Gastroesophageal sphincter (tissue), 3 donors: Measurements from ENCODE around the gene BPIFB6.

Experiments
- CTCF ChIP-seq, 4 experiments: fragments of 200-600 bp in 2 of 4; fragments of 450-650 bp in 2 of 4; sonication (generic) in 1 of 4; IDR thresholded peaks; one replicate each; pipeline ENCODE4 v1.5.1; 2017 to 2019; ENCODE audit warnings: antibody characterized with exemption in 4 of 4, mild to moderate bottlenecking in 2 of 4, moderate library complexity in 2 of 4
- POLR2AphosphoS5 ChIP-seq: sonication (generic); formaldehyde crosslinking; IDR thresholded peaks from one replicate; pipeline ENCODE4 v1.6.1; 2017; ENCODE audit warnings: antibody characterized with exemption

GRCh38 chr20:33032555-33032954, 1.1 kb downstream of the BPIFB6 start:
- no peak for TF ChIP-seq CTCF (IDR thresholded peaks at IDR 0.05)
- TF ChIP-seq POLR2AphosphoS5 = no peak
